ENCODE results near the gene GPS1.
A peak's percentile ranks its signal among the peaks of the same experiment; 100 is the strongest.
"Not testable (repeated sequence)": the region's sequence is repeated elsewhere in the genome, so short reads cannot be mapped to it uniquely, and the experiment has no call there.

The GPS1 gene

DNA sequence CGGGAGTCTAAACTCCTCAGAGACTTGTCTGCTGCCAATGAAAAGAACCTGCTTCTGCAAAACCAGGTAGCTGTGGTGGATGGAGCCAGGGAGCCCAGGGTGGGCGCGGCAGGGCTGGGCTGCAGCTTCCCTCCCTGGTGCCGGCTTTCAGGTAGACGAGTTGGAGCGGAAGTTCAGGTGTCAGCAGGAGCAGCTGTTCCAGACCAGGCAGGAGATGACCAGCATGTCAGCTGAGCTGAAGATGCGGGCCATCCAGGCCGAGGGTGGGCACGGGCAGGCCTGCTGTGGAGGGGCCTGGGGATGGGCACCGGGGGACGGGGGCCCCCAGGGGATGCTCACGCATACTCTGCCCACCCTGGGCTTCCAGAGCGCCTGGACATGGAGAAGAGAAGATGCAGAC is 23.5 kb upstream of the GPS1 start:
- DNase-seq (ENCODE audit: low read depth, low spot score): no peak

DNA sequence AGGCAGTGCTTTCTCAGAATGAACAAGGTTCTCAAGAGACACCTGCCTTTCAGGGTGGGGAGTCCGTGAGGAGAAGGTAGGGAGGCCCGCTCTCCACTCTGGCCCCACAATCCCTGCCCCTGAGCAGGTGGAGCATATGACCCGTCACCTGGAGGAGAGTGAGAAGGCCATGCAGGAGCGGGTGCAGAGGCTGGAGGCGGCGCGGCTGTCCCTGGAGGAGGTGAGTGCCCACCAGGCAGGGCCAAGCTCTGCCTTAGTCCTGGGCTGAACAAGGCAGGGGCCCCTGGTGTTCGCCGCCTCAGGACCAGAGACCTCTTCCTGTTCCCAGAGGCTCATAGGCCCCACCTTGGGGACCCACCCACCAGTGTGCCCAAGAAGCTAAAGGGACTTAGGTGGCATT is 22.7 kb upstream of the GPS1 start:
- DNase-seq (ENCODE audit: low read depth, low spot score): no peak

DNA sequence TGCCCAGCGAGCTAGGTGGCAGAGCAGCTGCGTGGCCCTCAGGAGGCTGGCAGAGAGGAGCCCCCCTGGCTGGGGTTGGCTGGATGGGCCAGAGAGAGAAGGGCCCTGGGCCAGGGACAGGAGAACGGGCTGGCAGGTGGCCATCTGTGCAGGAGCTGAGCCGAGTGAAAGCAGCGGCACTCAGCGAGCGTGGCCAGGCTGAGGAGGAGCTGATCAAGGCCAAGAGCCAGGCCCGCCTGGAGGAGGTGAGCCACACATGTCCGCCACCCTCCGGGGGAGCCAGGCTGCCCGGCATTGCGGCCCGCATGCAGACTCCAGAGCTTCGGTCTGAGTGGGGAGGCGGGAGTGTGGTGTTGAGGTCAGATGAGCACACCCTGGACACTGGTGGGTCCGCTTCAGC is 22.3 kb upstream of the GPS1 start:
- DNase-seq (ENCODE audit: low read depth, low spot score): no peak

DNA sequence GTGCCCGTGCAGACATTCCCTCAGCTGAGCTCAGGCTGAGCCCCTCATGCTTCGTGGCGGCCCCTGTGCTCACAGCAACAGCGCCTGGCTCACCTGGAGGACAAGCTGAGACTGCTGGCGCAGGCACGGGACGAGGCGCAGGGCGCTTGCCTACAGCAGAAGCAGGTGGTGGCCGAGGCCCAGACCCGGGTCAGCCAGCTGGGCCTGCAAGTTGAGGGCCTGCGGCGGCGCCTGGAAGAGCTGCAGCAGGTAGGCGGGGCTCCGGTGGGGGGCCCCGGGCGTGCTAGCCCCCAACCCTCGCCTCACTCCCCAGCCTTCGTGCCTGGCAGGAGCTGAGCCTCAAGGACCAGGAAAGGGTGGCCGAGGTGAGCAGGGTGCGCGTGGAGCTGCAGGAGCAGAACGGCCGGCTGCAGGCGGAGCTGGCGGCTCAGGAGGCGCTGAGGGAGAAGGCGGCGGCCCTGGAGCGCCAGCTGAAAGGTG is 21.7 kb upstream of the GPS1 start:
- no peak for DNase-seq (ENCODE audit: low read depth, low spot score)

DNA sequence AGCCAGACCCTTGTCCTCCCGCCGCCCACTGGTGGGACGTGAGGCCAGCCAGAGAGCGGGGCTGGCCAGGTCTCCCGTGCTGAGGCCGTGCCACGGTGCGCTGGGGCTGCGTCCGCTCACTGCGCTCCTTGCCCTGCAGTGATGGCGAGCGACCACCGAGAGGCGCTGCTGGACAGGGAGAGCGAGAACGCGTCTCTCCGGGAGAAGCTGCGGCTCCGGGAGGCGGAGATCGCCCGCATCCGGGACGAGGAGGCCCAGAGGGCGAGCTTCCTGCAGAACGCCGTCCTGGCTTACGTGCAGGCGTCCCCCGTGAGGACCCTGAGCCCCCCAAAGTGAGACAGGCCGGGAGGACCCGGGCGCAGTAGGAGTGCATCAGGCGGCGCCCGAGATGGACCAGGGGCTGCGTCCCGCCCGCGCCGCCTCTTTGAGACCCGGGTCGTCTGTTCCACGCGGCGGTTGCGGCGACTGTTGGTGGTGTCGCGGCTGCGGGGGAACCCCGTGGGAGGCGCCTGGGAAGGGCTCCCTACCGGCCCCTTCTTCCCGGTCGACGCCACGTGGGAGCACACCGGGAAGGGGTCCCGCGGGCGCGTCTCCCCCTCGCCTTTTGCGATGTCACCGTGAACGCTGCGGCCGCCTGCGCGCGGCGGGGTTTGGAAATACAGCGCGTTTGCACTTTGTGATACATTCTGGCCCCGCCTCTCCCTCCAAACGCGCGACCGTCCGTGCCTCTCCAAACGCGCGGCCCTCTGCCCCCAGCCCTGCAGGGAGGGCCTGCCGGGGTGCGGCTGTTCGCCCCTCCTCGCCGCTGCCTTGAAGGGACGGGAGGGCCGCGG is 21.0 kb upstream of the GPS1 start:
- peak; percentile 49 for DNase-seq (ENCODE audit: low read depth, low spot score)

DNA sequence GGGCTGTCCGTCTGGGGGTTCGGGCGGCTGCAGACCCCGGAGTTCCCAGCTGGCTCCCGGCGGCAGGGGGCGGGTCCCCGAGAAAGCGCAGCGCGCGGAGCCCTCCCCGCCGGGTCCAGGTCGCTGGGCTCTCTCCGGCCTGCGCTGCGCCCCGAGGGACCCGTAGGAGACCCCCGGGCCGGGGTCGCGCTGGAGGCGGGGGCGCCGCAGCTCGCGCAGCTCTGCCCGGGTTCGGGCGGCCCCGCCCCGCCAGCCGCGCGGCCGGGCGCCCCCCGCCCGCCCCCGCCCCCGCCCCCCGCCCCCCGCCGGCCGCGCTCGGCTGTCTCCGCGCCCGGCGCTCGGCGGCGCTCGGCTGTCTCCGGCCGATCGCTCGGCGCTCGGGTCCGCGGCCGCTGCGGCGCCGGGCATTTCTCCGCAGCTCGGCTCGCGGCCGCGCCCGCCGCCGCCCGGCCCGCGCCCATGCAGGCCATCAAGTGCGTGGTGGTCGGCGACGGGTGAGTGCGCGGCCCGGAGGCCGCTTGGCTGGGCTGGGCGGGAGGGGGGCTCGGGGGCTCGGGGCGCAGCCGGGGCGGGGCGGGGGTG is 20.3 kb upstream of the GPS1 start, which contains the start of gene RAC3:
TSS of gene RAC3 (plus strand) at position 376 of the 582 bp plus-strand sequence. CDS start at position 460, 84 bp downstream.
- no peak for DNase-seq (ENCODE audit: low read depth, low spot score)

DNA sequence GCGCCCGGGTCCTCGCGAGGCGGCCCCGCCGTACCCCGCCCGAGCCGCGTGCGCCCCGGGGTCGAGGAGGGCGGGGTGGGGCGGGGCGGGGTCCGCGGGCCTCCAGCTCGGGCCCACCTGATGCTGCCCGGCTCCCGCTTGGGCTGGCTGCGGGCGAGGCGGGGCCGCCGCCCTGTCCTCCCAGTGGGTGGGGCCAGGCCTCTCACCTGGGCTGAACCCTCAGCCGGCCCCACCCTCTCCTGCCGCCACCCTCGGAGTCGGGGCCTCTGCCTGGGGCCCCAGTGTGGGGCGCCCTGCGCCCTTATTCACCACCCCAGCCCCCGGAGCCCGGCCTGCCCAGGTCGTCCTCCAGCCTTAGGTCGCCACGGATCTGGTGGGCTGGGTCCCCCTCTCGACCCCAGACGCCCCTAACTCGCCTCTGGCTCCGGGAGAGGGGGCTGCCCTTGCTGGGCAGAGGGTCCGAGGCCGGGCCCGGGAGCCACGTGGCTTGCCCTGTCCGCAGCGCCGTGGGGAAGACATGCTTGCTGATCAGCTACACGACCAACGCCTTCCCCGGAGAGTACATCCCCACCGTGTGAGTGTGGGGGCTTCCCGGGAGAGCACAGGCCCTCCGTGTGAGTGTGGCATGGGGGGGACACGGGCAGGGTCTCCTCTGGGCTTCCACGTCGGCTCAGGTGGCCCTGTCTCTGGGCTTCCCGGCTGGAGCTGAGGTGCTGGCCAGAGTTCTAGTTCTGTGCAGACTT is 19.6 kb upstream of the GPS1 start:
- no peak for DNase-seq (ENCODE audit: low read depth, low spot score)

DNA sequence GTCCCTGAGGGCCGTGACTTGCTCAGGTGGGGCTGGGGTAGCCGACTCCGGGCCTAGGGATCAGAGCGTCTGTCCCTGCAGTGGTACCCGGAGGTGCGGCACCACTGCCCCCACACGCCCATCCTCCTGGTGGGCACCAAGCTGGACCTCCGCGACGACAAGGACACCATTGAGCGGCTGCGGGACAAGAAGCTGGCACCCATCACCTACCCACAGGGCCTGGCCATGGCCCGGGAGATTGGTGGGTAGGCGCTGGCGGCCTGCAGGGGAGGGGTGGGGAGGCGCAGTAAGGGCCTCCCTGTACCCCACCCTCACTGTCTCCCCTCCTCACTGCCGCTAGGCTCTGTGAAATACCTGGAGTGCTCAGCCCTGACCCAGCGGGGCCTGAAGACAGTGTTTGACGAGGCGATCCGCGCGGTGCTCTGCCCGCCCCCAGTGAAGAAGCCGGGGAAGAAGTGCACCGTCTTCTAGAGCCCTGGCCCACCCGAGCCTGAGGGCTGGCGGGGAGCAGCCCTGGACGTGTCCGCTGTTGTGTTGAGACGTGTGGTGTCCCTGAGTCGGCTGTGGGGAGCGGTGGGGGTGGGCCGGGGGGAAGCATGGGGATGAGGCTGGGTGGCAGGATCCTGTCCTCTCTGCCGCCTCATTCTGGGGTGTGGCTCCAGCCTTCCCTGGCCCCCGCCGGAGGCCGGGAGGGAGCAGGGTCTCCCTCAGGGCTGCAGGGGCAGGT is 18.2 kb upstream of the GPS1 start:
- no peak for DNase-seq (ENCODE audit: low read depth, low spot score)

DNA sequence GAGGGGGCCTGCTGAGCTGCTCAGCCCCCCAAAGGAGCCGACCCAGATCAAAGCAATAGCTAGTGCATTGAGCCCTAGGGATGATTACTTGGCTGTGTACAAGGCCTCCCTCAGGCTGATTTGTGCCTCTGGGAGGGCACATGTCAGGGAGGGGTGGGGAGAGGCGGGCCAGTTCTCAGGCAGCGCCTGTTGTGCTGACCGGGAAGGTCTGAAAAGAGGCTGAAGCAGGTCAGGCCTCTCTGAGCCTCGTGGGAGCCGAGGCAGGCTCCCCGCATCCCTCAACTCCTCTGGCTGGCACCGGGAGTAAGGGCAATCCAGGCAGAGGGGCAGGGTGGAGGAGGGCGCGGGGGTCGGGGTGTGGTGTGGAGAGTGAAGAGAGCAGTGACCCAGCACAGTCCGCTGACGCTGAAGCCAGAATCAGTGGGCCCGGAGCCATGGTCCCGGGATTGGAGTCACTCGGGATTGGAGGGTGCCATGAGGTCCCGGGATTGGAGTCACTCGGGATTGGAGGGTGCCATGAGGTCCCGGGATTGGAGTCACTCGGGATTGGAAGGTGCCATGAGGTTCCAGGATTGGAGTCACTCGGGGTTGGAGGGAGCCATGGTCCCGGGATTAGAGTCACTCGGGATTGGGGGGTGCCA is 17.2 kb upstream of the GPS1 start:
- no peak for DNase-seq (ENCODE audit: low read depth, low spot score)

DNA sequence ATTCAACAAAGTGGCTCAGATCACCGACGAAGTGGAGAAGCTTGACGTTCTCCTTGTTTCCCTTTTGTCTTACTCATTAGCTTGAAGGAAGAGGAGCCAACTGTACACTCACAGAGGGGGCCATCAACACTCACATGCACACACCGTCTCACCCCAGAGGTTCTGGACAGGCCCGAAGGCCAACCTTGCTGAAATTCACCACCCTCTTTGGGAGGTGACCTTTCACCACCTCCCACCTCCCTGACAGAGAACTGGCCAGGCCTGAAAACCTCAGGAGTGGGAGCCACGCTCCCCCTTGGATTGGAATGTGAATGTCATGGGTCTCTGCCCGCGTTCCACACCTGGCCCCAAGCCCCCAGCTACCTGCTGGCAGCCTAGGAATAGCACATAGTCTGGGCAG is 16.2 kb upstream of the GPS1 start:
- no peak for DNase-seq (ENCODE audit: low read depth, low spot score)

DNA sequence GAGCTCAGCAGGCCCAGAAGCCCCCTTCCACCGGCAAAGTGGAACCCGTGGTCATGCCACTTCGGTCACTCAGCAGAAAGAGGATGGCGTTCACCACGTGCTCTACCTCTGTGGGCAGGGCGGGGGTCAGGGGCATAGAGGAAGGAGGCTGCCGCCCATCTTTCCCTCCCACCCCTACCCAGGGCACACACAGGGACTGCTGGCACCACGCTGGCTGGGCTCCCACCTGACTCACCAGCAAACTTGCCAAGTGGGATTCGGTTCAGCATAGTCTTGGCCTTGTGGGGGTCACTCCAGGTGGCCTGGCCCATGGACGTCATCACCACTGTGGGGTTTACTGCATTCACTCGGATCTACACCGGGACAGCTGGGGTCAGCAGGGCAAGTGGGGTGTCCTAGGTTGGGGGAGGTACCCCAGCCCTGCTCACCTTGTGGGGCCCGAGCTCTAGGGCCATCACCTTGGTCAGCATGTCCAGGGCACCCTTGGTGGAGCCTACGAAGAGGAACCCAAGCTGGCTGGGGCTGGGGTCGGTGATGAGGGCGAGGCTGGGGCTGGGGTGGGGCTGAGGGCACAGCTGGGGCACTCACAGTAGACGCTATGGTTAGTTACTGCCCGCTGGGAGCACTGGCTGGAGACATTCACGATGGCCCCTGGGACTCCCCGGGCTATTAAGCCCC is 15.6 kb upstream of the GPS1 start:
- no peak for DNase-seq (ENCODE audit: low read depth, low spot score)

DNA sequence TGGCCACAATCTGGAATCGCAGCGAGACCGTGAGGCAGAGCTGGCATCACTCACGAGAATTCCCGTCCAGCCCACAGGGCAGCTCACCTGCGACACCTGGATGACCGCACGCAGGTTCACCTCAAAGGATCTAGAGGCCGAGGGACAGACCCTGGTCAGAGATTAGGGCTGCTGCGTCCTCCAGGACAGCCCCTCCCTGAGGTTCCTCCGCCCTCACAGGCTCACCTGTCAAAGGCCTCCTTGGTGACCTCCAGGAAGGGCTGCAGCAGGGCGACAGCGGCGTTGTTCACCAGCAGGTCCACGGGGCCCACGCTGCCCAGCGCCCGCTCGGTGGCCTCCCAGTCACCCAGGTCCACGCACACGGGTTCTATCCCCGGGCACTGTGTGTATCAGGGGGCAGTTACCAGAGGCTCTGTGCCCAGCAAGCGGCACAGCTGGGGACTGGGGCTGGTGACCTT is 15.0 kb upstream of the GPS1 start:
- DNase-seq (ENCODE audit: low read depth, low spot score): no peak

DNA sequence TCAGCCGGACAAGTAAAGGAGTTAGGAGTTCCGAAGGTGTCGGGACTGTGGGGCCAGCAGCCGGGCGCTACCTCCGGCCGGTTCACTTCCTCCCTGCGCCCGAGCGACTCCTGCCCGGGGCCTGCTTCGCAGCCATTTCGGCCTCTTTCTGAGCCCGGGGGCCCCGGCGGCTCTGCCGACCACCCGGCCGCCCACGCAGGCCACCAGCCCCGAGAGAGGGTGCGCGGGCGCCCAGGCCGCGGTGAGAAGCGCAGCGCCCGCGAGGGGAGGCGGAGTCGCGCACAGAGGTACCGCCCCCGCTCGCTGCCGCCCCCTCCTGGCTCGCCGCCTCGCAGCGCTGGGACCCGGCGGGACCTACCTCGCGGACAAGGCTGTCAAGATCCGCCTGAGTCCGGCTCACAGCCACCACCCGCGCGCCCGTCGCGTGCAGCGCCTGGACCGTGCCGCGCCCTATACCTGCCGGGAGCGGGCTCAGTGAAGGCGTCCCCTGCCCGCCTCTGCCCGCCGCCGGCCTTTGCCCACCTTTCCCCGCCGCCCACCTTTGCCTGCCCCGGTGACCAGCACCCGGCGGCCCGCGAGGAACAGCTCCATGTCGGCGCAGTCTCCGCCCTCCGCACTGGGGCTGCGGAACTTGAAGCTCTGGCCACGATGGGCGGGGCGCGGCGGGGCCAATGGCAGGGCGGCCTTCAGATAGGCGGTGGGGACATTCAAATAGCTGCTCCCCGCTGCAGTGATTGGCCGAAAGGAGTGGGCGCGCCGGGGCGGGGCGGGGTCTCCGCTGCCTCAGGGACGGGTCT is 14.4 kb upstream of the GPS1 start, which contains the start of gene DCXR:
TSS of gene DCXR (minus strand) at position 606 of the 797 bp plus-strand sequence. CDS start at position 591, 15 bp downstream.
- peak; percentile 90 for DNase-seq (ENCODE audit: low read depth, low spot score)

DNA sequence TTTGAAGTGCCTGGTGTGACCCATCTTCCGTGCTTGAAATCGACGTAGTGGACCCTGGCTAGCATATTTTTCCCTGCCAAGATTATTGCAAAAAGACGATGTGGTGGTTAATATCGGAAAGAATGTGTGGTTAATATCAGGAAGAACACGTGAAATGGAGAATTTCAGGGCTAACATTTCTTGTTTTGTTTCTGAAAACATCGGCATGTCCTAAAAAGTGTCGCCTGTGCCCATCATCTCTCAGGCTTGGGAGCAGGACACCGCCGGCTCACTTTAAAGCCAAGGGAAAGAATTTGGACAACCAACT is 13.9 kb upstream of the GPS1 start:
- DNase-seq (ENCODE audit: low read depth, low spot score): no peak

DNA sequence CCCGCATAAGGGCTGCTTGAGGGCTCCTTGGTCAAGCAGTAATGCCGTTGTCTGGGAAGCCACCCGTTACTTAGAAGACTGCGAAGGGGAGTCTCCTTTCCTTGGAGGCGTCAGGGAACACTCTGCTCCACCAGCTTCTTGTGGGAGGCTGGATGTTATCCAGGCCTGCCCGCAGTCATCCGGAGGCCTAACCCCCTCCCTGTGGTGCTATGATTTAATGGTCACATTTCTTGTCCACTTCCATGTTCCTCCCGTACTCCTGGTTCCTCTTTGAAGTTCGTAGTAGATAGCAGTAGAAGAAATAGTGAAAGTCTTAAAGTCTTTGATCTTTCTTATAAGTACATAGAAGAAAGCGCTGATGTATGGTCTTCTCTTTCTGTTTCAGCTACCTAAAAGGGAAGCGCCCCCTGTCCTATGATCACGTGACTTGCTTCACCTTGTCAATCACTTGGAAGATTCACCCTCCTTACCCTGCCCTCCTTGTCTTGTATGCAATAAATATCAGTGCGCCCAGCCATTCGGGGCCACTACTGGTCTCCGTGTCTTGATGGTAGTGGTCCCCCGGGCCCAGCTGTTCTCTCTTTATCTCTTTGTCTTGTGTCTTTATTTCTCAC is 12.8 kb upstream of the GPS1 start:
- not testable (repeated sequence) for DNase-seq (ENCODE audit: low read depth, low spot score)

DNA sequence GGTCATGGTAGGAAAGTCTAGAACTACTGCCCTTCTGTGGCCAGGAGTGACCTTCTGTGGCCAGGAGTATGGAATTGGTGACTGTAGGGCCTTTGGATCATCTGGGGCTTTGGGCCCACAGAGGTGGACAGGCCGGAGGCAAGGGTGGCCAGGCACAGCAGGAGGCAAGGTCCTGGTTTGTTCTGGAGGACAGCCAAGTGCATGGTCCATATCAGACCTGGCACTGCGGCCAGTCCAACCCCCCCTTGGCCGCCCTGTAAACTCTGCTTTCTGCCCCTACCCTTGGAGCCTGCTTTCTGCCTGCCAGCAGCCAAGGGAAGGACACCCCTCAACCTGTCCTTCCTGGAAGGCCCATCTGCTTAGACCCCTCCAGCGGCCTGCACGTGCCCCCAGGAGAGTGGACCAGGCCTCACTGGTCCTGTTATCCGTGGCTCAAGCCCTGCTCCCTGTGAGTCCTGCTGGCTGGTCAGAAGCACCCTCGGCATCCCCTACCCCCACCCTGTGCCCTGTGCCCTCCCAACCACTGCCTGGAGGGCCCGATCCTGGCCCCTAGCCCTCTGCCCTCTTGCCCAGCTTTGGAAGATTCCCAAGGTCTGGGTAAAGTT is 11.9 kb upstream of the GPS1 start:
- no peak for DNase-seq (ENCODE audit: low read depth, low spot score)

DNA sequence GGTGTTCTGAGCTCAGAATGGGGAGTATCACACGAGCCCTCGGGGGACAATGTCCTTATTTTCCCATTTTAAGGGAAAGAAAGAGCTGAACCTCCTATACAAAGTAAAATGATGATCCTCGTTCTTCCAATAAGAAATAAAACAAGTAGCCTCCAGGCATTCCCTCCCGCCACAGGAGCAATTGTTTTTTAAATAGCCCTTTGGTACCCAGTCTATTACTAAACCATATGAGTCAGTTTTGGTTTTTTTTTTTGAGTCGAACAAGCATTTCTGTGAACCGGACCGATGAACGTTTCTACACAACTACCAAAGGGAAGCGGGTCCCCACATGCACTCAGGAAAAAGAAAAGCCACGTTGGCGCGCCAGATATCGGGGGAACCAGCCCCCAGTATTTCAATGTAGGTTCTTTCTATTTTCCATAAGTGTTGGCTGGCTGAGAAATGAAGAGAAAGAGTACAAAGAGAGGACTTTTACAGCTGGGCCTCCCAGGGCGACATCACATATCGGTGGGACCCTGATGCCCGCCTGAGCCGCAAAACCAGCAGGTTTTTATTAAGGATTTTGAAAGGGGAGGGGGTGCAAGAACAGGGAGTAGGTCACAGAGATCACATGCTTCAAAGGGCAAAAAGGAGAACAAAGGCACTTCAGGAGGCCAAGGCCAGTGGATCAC is 10.4 kb upstream of the GPS1 start:
- DNase-seq (ENCODE audit: low read depth, low spot score): no peak

DNA sequence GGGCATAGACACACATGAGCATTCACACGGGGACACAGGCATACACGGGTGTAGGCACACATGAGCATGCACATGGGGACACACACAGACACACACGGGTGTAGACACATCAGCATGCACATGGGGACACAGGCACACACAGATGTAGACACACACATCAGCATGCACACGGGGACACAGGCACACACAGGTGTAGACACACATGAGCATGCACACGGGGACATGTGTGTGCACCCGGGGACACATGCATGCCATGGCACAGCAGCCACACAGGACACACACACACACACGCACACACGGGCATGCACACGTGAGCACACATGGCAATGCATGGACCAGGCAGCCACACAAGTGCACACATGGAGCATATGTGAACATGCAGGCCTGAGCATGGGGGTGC is 9.0 kb upstream of the GPS1 start:
- DNase-seq (ENCODE audit: low read depth, low spot score): no peak

Measured in activated naive CD8-positive, alpha-beta T cell treated with anti-CD3 and anti-CD28 coated beads, Interleukin-2, amount 50 U/mL, for 16 hours (primary cell).